Activated naive CD4-positive, alpha-beta T cell treated with anti-CD3 and anti-CD28 coated beads, Interleukin-2, amount 50 U/mL, for 24 hours (primary cell): ENCODE data around the gene ANXA6.

Experiments used
- H3K27ac Mint-ChIP-seq: one replicate; pipeline ENCODE4 v1.8.0; 2021; ENCODE audit warnings: mild to moderate bottlenecking, mixed read lengths
- H3K27me3 Mint-ChIP-seq: one replicate; pipeline ENCODE4 v1.8.0; 2021; ENCODE audit warnings: mixed read lengths
- H3K36me3 Mint-ChIP-seq: one replicate; pipeline ENCODE4 v1.8.0; 2021; ENCODE audit warnings: mixed read lengths
- H3K4me1 Mint-ChIP-seq: one replicate; pipeline ENCODE4 v1.8.0; 2021; ENCODE audit warnings: mixed read lengths
- H3K4me3 Mint-ChIP-seq: one replicate; pipeline ENCODE4 v1.8.0; 2021; ENCODE audit warnings: mild to moderate bottlenecking, mixed read lengths
- H3K9me3 Mint-ChIP-seq: one replicate; pipeline ENCODE4 v1.8.0; 2021; ENCODE audit warnings: mixed read lengths

Gene ANXA6

DNA sequence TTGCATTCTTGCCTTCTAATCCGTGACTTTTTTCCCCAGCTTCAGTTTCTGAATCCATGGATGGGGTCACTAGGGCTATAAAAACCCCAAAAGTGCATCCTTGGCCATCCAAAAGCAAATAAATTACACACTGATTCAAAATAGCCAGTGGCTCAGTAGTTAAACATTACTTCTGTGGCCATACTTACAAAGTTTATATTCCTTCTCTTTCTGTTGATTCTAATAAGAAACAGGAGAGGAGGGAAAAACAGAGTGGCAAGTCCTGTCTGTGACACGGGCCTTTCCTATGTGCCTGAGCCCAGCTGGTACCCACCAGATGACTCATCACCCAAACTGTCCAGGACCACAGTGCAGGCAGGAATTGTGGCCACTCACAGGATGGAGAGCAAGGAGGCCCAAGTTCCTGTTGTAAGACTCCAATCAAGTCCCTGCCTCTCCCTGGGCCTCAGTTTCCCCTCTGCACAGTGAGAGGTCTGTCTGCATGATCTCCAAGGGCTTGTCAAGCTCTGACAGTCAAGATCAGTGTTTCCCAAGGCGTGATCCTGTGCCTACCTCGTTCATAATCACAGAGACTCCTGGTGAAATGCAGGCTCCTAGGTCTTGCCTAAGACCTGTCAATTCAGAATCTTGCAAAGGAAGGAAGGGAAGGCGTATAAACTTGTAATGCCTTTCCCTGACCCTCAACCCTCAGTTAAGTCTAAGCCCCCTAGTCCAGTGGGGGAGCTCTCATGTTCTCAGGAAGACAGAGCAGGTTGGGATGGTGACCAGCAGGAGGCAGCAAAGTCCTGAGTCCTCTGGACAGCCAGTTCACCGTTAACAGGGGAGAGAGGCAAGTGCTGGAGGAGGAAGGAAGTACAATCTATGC lies 106.3 kb downstream of the ANXA6 start:
- H3K4me3 Mint-ChIP-seq: no peak overlapping the region
- no peaks in the 10 kb centered on the region for H3K9me3 Mint-ChIP-seq
- H3K4me1 Mint-ChIP-seq: no peaks in the 10 kb centered on the region
- peaks cover 5% of the 10 kb centered on the region for H3K36me3 Mint-ChIP-seq
- no peaks in the 10 kb centered on the region for H3K27me3 Mint-ChIP-seq
- H3K27ac Mint-ChIP-seq: peak overlapping the region; percentile 1
